ENCODE measurements around the gene TENM4.
"Not testable (repeated sequence)": the region's sequence is repeated elsewhere in the genome, so short reads cannot be mapped to it uniquely, and the experiment has no call there.

TENM4 gene

DNA sequence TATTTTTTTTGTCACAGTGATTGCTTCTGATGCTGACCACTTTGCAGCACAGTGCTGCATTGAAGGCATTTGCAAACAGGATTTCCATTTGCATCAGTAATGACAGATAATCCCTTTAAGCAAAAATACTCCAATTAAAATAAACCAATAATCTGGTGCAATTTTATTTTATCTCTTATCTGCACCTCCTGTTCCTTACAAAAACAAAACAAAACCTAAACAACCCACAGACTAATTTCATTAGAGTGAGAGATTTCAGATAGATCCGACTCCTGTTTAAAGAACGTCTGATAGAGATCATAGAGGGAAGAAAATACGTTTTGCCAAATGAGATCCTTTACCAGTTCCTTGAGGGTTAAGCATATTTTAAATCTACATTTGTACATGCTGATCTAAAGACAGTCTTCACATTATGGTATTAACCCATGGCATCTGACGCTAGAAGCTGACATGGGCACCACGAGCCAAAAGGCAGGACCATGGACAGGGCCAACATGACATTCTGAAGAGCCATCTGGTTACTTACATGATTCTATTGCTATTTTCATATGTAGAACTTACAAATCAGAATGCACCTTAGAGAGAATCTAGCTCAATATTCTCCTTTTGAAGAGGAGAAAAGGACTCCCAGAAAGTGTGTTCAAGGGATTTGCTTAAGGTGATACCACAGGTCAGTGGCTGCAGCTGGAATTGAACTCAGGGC, 580.0 kb downstream of the TENM4 start:
- no peak for DNase-seq

GRCh38 chr11:78857688-78858087, 583.1 kb downstream of the TENM4 start:
- no peak for DNase-seq

DNA sequence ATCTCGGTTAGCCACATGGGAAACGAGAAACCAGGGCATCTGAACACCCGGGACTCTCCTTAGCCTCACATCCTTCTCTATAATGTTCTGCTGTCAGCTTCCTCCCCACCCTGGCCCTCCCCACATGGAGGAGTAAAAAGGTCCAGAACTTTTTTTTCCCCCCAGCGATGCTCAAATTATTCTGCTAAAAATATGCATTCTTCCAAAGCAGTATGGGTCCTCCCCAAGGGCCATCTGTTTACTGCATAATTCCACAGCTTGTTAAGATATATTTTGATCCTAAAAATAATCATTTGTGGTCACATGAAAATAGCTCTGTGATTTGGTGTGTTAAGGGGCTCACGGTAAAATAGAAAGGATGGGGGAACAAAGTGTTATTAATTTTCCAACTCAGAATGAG, 584.6 kb downstream of the TENM4 start:
- no peak for DNase-seq

DNA sequence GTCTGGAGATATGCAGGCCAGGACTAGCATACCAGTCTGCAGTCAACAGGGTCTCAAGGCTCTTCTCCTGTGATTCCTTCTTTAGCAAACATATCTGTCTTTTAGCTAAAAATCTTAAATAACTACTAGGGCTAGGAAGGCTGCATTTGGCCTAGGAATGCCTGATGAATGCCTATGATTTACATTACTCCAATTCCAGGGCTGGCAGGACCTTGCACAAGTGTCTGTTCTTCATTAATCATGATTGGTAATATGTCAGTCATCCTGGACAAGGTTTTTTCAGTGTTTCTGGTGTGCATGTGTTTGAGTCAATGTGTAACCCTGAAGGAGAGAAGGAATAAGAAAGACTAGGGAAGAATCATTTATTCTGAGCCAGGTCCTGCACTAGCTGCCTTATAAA, 585.7 kb downstream of the TENM4 start:
- no peak for DNase-seq

- no peak for DNase-seq
Measured at GRCh38 chr11:78853521-78853920, 587.3 kb downstream of the TENM4 start.

- no peak for DNase-seq
Measured at GRCh38 chr11:78851878-78852586, 588.8 kb downstream of the TENM4 start.

- DNase-seq: no peak
Measured at GRCh38 chr11:78850078-78850477, 590.8 kb downstream of the TENM4 start.

DNA sequence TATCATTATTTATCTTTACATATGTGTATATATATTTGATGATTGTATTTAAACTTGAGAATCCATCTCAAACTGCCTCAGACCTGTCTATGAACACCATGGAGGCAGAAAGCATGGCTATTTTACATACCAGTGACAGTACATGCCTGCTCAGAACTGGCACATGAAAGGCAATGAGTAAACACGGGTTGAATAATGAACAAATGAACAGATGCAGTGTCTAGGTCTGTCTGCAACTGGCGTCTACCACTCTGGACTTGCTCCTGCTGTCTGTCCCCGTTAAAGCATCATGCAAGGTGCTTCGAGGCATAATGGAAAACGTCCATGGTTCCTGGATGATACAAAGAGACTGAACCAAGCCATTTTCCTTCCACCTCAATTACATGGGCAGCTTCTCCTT, 594.6 kb downstream of the TENM4 start:
- no peak for DNase-seq

- no peak for DNase-seq
Measured at GRCh38 chr11:78845496-78845895, 595.3 kb downstream of the TENM4 start.

- DNase-seq: no peak
Measured at GRCh38 chr11:78841456-78842060, 599.3 kb downstream of the TENM4 start.

DNA sequence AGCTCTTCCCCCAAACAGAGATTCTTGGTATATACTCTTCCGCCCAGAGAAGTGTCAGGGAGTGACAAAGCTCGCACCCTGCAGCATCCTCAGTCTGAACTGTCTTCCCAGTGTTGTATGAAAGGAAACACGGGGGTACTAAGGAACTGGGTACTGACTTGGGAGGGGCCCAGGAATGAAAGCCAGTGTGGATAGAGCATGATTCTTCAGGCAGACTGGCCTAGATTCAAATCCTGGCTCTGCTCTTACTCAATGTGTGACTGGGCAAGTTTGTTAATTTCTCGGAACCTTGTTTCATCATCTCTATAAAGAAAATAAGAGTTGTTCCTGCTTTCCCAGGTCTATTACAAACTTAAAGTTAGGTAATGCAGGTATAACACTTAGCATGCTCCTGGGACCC, 600.2 kb downstream of the TENM4 start:
- DNase-seq: no peak

DNA sequence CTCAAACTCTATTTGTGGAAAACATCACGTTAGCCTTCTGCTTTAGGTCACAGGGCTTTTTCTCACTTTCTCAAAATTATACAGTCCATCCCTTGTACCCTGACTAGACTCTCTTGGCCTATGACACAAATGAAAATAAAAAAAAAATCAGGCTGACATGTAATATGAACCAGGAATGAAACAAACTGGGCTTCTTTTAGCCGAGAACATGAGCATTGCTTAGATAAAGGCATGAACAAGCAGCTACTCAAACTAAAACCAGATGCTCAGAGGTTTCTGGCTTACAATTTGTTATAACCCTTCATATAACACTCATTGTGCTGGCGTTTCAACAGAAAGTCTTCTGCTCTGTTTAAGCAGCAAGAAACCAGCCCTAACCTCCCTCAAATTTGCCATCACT, 600.6 kb downstream of the TENM4 start:
- DNase-seq: no peak

DNA sequence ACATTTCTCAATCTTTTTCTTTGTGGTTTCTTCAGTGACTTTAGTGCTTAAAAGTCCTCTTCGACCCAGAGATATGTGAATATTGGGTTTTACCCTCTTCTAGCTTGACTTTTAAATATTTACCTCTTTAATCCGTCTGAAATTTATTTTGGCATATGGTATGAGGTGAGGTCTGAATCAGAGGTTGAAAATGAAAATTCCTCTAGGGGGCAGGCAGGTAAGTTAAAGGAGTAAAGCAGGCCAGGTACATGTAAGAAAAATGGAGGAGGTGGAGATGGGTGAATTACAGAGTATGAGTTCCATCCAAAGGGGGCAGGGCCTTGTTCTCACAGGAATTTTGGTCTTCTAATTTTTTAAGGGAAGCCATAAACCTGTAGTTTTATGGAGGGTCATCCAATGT, 602.4 kb downstream of the TENM4 start:
- DNase-seq: no peak

GRCh38 chr11:78835646-78836045, 605.2 kb downstream of the TENM4 start:
- DNase-seq: no peak

DNA sequence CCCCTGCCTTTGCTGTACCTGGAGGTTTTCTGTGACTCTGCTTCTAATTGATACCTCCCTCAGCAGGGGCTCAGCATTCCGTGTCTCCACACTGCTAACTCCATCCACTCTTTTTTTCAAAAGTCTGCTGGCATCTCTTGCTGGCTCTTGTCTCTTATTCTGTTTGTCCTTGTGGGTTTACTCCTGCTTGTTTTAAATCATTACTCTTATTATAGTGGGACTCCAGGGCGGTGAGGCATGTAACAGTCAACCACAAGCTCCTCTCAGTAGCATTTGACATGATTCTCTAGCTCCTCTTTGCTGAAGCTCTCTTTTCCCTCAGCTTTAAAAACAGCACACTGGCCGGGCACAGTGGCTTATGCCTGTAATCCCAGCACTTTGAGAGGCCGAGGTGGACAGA, 605.9 kb downstream of the TENM4 start:
- DNase-seq: no peak

- DNase-seq: no peak
Measured at GRCh38 chr11:78833237-78833636, 607.6 kb downstream of the TENM4 start.

GRCh38 chr11:78832226-78832947, 608.4 kb downstream of the TENM4 start:
- no peak for DNase-seq

DNA sequence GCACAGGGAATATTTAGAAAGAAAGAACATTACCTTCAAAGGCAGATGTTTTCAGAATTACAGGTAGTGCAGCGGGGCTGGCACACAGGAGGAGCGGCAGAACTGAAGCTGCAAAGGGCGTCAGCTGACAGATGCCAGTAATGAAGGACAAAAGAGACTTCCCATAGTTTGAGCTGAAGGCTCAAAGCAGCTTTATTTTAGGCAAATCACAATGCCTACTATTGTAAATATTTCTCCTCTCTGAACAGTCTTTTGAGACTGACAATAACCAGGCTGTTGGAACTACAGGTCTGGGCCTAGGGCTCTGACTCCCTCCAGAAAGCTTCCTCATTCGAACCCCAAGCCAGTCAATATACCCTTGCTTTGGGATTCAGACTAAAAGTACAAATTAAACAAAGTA, 609.3 kb downstream of the TENM4 start:
- DNase-seq: no peak

GRCh38 chr11:78830277-78830819, 610.5 kb downstream of the TENM4 start:
- no peak for DNase-seq

GRCh38 chr11:78829146-78829545, 611.7 kb downstream of the TENM4 start:
- DNase-seq: no peak

- no peak for DNase-seq
Measured at GRCh38 chr11:78828676-78829075, 612.2 kb downstream of the TENM4 start.

- DNase-seq: not testable (repeated sequence)
Measured at GRCh38 chr11:78827291-78827690, 613.5 kb downstream of the TENM4 start.

DNA sequence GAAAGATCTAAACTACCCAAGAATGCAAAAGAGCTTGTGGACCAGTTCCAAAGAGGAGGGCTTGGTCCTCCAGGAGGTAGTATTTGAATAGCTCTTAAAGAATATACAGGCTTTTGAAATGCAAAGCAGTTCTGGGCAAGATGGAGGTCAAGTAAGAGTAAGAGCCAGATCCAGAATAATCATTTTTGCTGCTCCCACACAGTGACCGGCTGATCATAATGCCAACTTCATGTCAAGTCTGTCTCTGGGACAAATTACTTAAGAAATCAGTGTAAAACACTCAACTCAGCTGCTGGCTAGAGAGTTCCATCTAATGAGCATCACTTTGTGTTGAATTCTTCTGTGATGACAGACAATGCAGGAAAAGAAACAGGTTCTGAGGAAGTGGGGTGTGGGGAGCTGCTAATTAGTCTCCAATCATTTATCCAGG, 615.2 kb downstream of the TENM4 start:
- DNase-seq: no peak

Measured in NCI-H774 (cell line).